Measurements from ENCODE around the gene STIMATE.

Gene STIMATE

GRCh38 chr3:52847726-52848125 lies 49.6 kb downstream of the STIMATE start:
- DNase-seq (ENCODE audit: low spot score) = no peak
- no peak overlapping the region for H3K27ac Mint-ChIP-seq
- H3K9me3 Mint-ChIP-seq = no peaks in the 10 kb centered on the region
- H3K4me3 Mint-ChIP-seq = no peak overlapping the region
- peaks cover 4% of the 10 kb centered on the region for H3K4me1 Mint-ChIP-seq (ENCODE audit: low read depth)
- H3K36me3 Mint-ChIP-seq (ENCODE audit: low read depth) = peaks cover 2% of the 10 kb centered on the region
- no peaks in the 10 kb centered on the region for H3K27me3 Mint-ChIP-seq (ENCODE audit: low read depth)

GRCh38 chr3:52847241-52847640 lies 50.1 kb downstream of the STIMATE start:
- H3K27me3 Mint-ChIP-seq (ENCODE audit: low read depth) = no peaks in the 10 kb centered on the region
- no peak overlapping the region for H3K4me3 Mint-ChIP-seq
- no peak overlapping the region for H3K27ac Mint-ChIP-seq
- peaks cover 4% of the 10 kb centered on the region for H3K4me1 Mint-ChIP-seq (ENCODE audit: low read depth)
- peaks cover 2% of the 10 kb centered on the region for H3K36me3 Mint-ChIP-seq (ENCODE audit: low read depth)
- DNase-seq (ENCODE audit: low spot score) = no peak
- H3K9me3 Mint-ChIP-seq = no peaks in the 10 kb centered on the region

- DNase-seq (ENCODE audit: low spot score) = no peak
Measured at GRCh38 chr3:52846432-52846965, 50.8 kb downstream of the STIMATE start.

GRCh38 chr3:52845691-52846431 lies 51.5 kb downstream of the STIMATE start:
- H3K36me3 Mint-ChIP-seq (ENCODE audit: low read depth) = peaks cover 4% of the 10 kb centered on the region
- H3K9me3 Mint-ChIP-seq = no peaks in the 10 kb centered on the region
- peaks cover 4% of the 10 kb centered on the region for H3K4me1 Mint-ChIP-seq (ENCODE audit: low read depth)
- H3K27me3 Mint-ChIP-seq (ENCODE audit: low read depth) = no peaks in the 10 kb centered on the region
- DNase-seq (ENCODE audit: low spot score) = no peak
- no peak overlapping the region for H3K4me3 Mint-ChIP-seq
- no peak overlapping the region for H3K27ac Mint-ChIP-seq

More at GRCh38 chr3:52846432-52846965, 50.8 kb downstream of the STIMATE start:
- peaks cover 4% of the 10 kb centered on the region for H3K36me3 Mint-ChIP-seq (ENCODE audit: low read depth)
- H3K4me3 Mint-ChIP-seq = no peak overlapping the region
- no peaks in the 10 kb centered on the region for H3K27me3 Mint-ChIP-seq (ENCODE audit: low read depth)
- no peaks in the 10 kb centered on the region for H3K9me3 Mint-ChIP-seq
- peaks cover 4% of the 10 kb centered on the region for H3K4me1 Mint-ChIP-seq (ENCODE audit: low read depth)
- no peak overlapping the region for H3K27ac Mint-ChIP-seq

- Mint-ChIP-seq H3K27me3 (ENCODE audit: low read depth) (no peaks in the 10 kb centered on the region), H3K9me3 (no peaks in the 10 kb centered on the region), H3K36me3 (ENCODE audit: low read depth) (peaks cover 4% of the 10 kb centered on the region), H3K4me1 (ENCODE audit: low read depth) (peaks cover 4% of the 10 kb centered on the region), H3K4me3 (no peak overlapping the region), H3K27ac (no peak overlapping the region)
- no peak for DNase-seq (ENCODE audit: low spot score)
Measured at GRCh38 chr3:52845157-52845556, 52.2 kb downstream of the STIMATE start.

GRCh38 chr3:52844290-52844975 lies 52.9 kb downstream of the STIMATE start:
- H3K9me3 Mint-ChIP-seq = no peaks in the 10 kb centered on the region
- DNase-seq (ENCODE audit: low spot score) = no peak
- H3K36me3 Mint-ChIP-seq (ENCODE audit: low read depth) = peaks cover 4% of the 10 kb centered on the region
- H3K4me1 Mint-ChIP-seq (ENCODE audit: low read depth) = peaks cover 4% of the 10 kb centered on the region
- no peaks in the 10 kb centered on the region for H3K27me3 Mint-ChIP-seq (ENCODE audit: low read depth)
- no peak overlapping the region for H3K27ac Mint-ChIP-seq
- H3K4me3 Mint-ChIP-seq = no peak overlapping the region

- DNase-seq (ENCODE audit: low spot score) = no peak
- Mint-ChIP-seq H3K4me3 (no peak overlapping the region), H3K27ac (no peak overlapping the region), H3K9me3 (no peaks in the 10 kb centered on the region), H3K4me1 (ENCODE audit: low read depth) (peaks cover 6% of the 10 kb centered on the region), H3K27me3 (ENCODE audit: low read depth) (no peaks in the 10 kb centered on the region), H3K36me3 (ENCODE audit: low read depth) (peaks cover 4% of the 10 kb centered on the region)
Measured at GRCh38 chr3:52843881-52844280, 53.5 kb downstream of the STIMATE start.

- H3K4me3 Mint-ChIP-seq = no peak overlapping the region
- no peak overlapping the region for H3K27ac Mint-ChIP-seq
- no peak for DNase-seq (ENCODE audit: low spot score)
- H3K4me1 Mint-ChIP-seq (ENCODE audit: low read depth) = peaks cover 12% of the 10 kb centered on the region
- no peaks in the 10 kb centered on the region for H3K27me3 Mint-ChIP-seq (ENCODE audit: low read depth)
- no peaks in the 10 kb centered on the region for H3K9me3 Mint-ChIP-seq
- peaks cover 4% of the 10 kb centered on the region for H3K36me3 Mint-ChIP-seq (ENCODE audit: low read depth)
Measured at GRCh38 chr3:52843108-52843865, 54.1 kb downstream of the STIMATE start.

GRCh38 chr3:52842424-52842823 lies 54.9 kb downstream of the STIMATE start:
- H3K9me3 Mint-ChIP-seq = no peaks in the 10 kb centered on the region
- no peaks in the 10 kb centered on the region for H3K27me3 Mint-ChIP-seq (ENCODE audit: low read depth)
- H3K4me3 Mint-ChIP-seq = no peak overlapping the region
- H3K36me3 Mint-ChIP-seq (ENCODE audit: low read depth) = peaks cover 2% of the 10 kb centered on the region
- no peak overlapping the region for H3K27ac Mint-ChIP-seq
- H3K4me1 Mint-ChIP-seq (ENCODE audit: low read depth) = peaks cover 20% of the 10 kb centered on the region
- no peak for DNase-seq (ENCODE audit: low spot score)

GRCh38 chr3:52841981-52842340 lies 55.4 kb downstream of the STIMATE start:
- Mint-ChIP-seq H3K36me3 (ENCODE audit: low read depth) (peaks cover 2% of the 10 kb centered on the region), H3K27ac (no peak overlapping the region), H3K4me3 (no peak overlapping the region), H3K4me1 (ENCODE audit: low read depth) (peaks cover 21% of the 10 kb centered on the region), H3K27me3 (ENCODE audit: low read depth) (no peaks in the 10 kb centered on the region), H3K9me3 (no peaks in the 10 kb centered on the region)
- DNase-seq (ENCODE audit: low spot score) = no peak

GRCh38 chr3:52841211-52841980 lies 56.0 kb downstream of the STIMATE start:
- Mint-ChIP-seq H3K4me1 (ENCODE audit: low read depth) (peaks cover 18% of the 10 kb centered on the region), H3K27ac (no peak overlapping the region), H3K36me3 (ENCODE audit: low read depth) (peaks cover 2% of the 10 kb centered on the region)

GRCh38 chr3:52839892-52840545 lies 57.3 kb downstream of the STIMATE start:
- no peak overlapping the region for H3K4me3 Mint-ChIP-seq
- no peaks in the 10 kb centered on the region for H3K9me3 Mint-ChIP-seq
- H3K36me3 Mint-ChIP-seq (ENCODE audit: low read depth) = peaks cover 2% of the 10 kb centered on the region
- H3K4me1 Mint-ChIP-seq (ENCODE audit: low read depth) = peaks cover 17% of the 10 kb centered on the region
- no peak overlapping the region for H3K27ac Mint-ChIP-seq
- H3K27me3 Mint-ChIP-seq (ENCODE audit: low read depth) = no peaks in the 10 kb centered on the region
- no peak for DNase-seq (ENCODE audit: low spot score)

More at GRCh38 chr3:52841211-52841980, 56.0 kb downstream of the STIMATE start:
- Mint-ChIP-seq H3K27me3 (ENCODE audit: low read depth) (no peaks in the 10 kb centered on the region), H3K9me3 (no peaks in the 10 kb centered on the region), H3K4me3 (no peak overlapping the region)
- no peak for DNase-seq (ENCODE audit: low spot score)

- no peak overlapping the region for H3K27ac Mint-ChIP-seq
- H3K4me3 Mint-ChIP-seq = no peak overlapping the region
- no peak for DNase-seq (ENCODE audit: low spot score)
- H3K36me3 Mint-ChIP-seq (ENCODE audit: low read depth) = peaks cover 2% of the 10 kb centered on the region
- H3K9me3 Mint-ChIP-seq = no peaks in the 10 kb centered on the region
- H3K27me3 Mint-ChIP-seq (ENCODE audit: low read depth) = no peaks in the 10 kb centered on the region
- peaks cover 17% of the 10 kb centered on the region for H3K4me1 Mint-ChIP-seq (ENCODE audit: low read depth)
Measured at GRCh38 chr3:52839268-52839575, 58.1 kb downstream of the STIMATE start.
